Keratinocyte (primary cell): ENCODE results near the gene NPY4R.
"Not testable (repeated sequence)": the region's sequence is repeated elsewhere in the genome, so short reads cannot be mapped to it uniquely, and the experiment has no call there.

Source experiments
- CTCF ChIP-seq, 3 experiments: IDR thresholded peaks in 1 of 3; conservative IDR thresholded peaks in 1 of 3; optimal IDR thresholded peaks in 1 of 3; 2 replicates in 2 of 3; 3 replicates in 1 of 3; pipeline versions ENCODE3 to v1.5.1; 2011; ENCODE audit warnings: low read length in 3 of 3, mild to moderate bottlenecking in 3 of 3, moderate library complexity in 2 of 3, control low read depth in 1 of 3, inconsistent platforms in 1 of 3; ENCODE audit not compliant: insufficient read depth in 2 of 3; ENCODE audit errors: extremely low read depth in 1 of 3
- EZH2 ChIP-seq: IDR thresholded peaks from one replicate; pipeline ENCODE4 v1.6.1; 2012; ENCODE audit warnings: inconsistent platforms, mild to moderate bottlenecking, low read length, moderate library complexity

GRCh38 chr10:46445389-46446122 lies 20.2 kb downstream of the NPY4R start:
- TF ChIP-seq CTCF (optimal IDR thresholded peaks at IDR 0.05 in 1 of 3, IDR thresholded peaks at IDR 0.05 in 1 of 3, conservative IDR thresholded peaks at IDR 0.05 in 1 of 3; ENCODE audit: extremely low read depth in 1 of 3, insufficient read depth in 2 of 3, low read length in 3 of 3); EZH2: not testable (repeated sequence)
